Kidney (tissue), 14 donors: ENCODE measurements around the gene HOXD8. TPM values are rescaled to one million over a fixed set of nuclear protein-coding genes. Genes with fewer than 3 reads are reported as not detected.

Source experiments
- DNase-seq, 5 donors: peaks; one replicate each; pipeline ENCODE4 v3.0.0-alpha.2; 2013 to 2020
- FAIRE-seq: peaks from 2 replicates; lab custom pipeline; 2012; peaks lifted over from hg19 to GRCh38; lab: Jason Lieb, UNC
- H3K27ac ChIP-seq, 2 donors: one replicate each; pipeline ENCODE4 v1.7.0; 2013; ENCODE audit warnings: low read depth in 2 of 2, low read length in 2 of 2, inconsistent platforms in 1 of 2
- H3K27me3 ChIP-seq: one replicate; pipeline ENCODE4 v1.7.1; 2013; ENCODE audit warnings: low read length, inconsistent platforms; ENCODE audit not compliant: control insufficient read depth, insufficient read depth
- H3K36me3 ChIP-seq, 3 donors: one replicate each; pipeline versions ENCODE4 v1.7.0 to v1.7.1; 2013; ENCODE audit warnings: low read length in 3 of 3, control low read depth in 1 of 3, inconsistent platforms in 1 of 3; ENCODE audit not compliant: insufficient read depth in 3 of 3, control insufficient read depth in 2 of 3
- H3K4me1 ChIP-seq, 3 donors: one replicate each; pipeline versions ENCODE4 v1.7.0 to v1.7.1; 2013; ENCODE audit warnings: low read length in 3 of 3, inconsistent platforms in 1 of 3, low read depth in 1 of 3; ENCODE audit not compliant: control insufficient read depth in 2 of 3, insufficient read depth in 2 of 3
- H3K4me3 ChIP-seq, 3 donors: one replicate each; pipeline versions ENCODE4 v1.7.0 to v1.8.1; 2013; ENCODE audit warnings: low read length in 3 of 3, control low read depth in 1 of 3, inconsistent platforms in 1 of 3
- H3K9ac ChIP-seq, 3 donors: one replicate each; pipeline versions ENCODE4 v1.7.0 to v1.7.1; 2013; ENCODE audit warnings: low read length in 3 of 3, control low read depth in 1 of 3, inconsistent platforms in 1 of 3
- H3K9me3 ChIP-seq, 3 donors: one replicate each; pipeline versions ENCODE4 v1.7.0 to v1.7.1; 2013; ENCODE audit warnings: low read length in 3 of 3, control low read depth in 1 of 3, inconsistent platforms in 1 of 3; ENCODE audit not compliant: control insufficient read depth in 2 of 3, insufficient read depth in 1 of 3
- CTCF ChIP-seq: IDR thresholded peaks from 3 replicates; pipeline ENCODE4 v1.5.1; 2012; ENCODE audit warnings: mild to moderate bottlenecking, moderate library complexity, borderline replicate concordance; ENCODE audit not compliant: insufficient read depth; ENCODE audit errors: extremely low read depth
- intact Hi-C: fragments of 100-400 bp; cut with DNase I; formaldehyde crosslinking; loops from one replicate; pipeline ENCODE4 v1.11.1; 2022
- polyA plus RNA-seq: library from polyadenylated mRNA; stranded (reverse); fragments of 350-450 nt; fragmentation: Illumina TruSeq; extraction: RNeasy Lipid Tissue Mini Kit (QIAGEN cat#74804); gene quantifications from one replicate; pipeline ENCODE4 v1.2.3, GENCODE V29; 2014; ENCODE audit warnings: low read depth, low replicate concordance; ENCODE audit not compliant: insufficient read depth
- total RNA-seq: library from RNA; stranded (reverse); fragmentation: NEBNext Ultra II Directional; extraction: Animal tissue kit (Norgen Biotek cat#: 25700); gene quantifications from one replicate; pipeline ENCODE4 v1.2.1, GENCODE V29; 2021
- donor health status: control.
- donor health status: control.
- donor health status: control.
- donor health status: control.
- donor health status: control.
- donor health status: DM: yes; HTN: yes; CAD: no.
- donor health status: Normal renal cell carcinoma (clear cell type).

The HOXD8 gene
- total and polyA plus RNA-seq, 2 donors from 2014 or later = 76.5 to 122 TPM

DNA sequence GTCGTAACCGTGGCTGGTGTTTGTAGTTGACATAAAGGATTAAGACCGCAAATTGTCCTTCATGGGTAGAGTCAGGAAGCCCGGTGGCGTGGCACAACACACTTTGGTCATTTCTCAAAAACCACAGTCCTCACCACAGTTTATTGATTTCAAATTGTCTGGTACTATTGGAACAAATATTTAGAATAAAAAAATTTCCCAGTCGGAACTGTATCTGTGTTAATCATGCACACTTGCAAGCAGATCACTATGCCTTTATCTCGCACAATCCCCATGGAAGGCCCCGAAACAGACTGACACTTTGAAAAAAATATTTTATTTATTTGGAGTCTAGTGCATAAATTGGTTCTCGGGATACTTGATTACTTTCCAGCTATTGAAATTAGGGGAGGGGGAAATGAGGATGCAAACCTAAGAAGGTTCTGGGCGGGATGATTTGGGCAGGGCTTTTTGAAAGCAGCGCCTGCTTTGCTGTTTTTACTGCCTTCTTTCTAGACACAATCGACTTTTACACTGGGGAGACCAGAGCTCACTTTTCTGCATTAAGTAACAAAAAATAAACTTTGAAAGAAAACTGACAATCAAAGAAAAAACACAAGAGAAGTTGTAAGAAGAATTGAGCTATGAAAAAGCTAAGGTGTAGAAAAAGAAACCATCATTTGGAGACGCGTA, 43.5 kb downstream of the HOXD8 start:
- no peaks in the 10 kb centered on the region for H3K36me3 ChIP-seq
- no peaks in the 10 kb centered on the region for H3K9me3 ChIP-seq
- H3K9ac ChIP-seq = peak overlapping the region; percentile 7 to 77 (median 43)
- no peak for TF ChIP-seq CTCF
- intact Hi-C loops = no loop called here
- H3K4me3 ChIP-seq = peak overlapping the region; percentile 51 to 58 (median 53)
- peak overlapping the region; percentile 71 to 85 for H3K27ac ChIP-seq
- FAIRE-seq (no peak), DNase-seq (peak in 3 of 5 donors; percentile 33 to 68 (median 43))
- H3K4me1 ChIP-seq = peaks cover 6 to 16% (median 9%) of the 10 kb centered on the region in 3 donors
- no peaks in the 10 kb centered on the region for H3K27me3 ChIP-seq

- Histone ChIP-seq H3K4me3 (peak overlapping the region; percentile 51 to 58 (median 53)), H3K27ac (peak overlapping the region; percentile 86 to 87), H3K27me3 (no peaks in the 10 kb centered on the region), H3K36me3 (no peaks in the 10 kb centered on the region), H3K9me3 (no peaks in the 10 kb centered on the region), H3K9ac (peak overlapping the region; percentile 27 to 77 (median 56)), H3K4me1 (peaks cover 6 to 16% (median 9%) of the 10 kb centered on the region in 3 donors)
- DNase-seq = peak in 2 of 5 donors; percentile 37 to 66
- TF ChIP-seq CTCF = no peak
- intact Hi-C loops = no loop called here
- no peak for FAIRE-seq
Measured at GRCh38 chr2:176173567-176174381, 44.3 kb downstream of the HOXD8 start.

- TF ChIP-seq CTCF = no peak
- Histone ChIP-seq H3K27me3 (no peaks in the 10 kb centered on the region), H3K27ac (peak overlapping the region; percentile 86 to 87), H3K4me1 (peaks cover 9 to 16% (median 15%) of the 10 kb centered on the region in 3 donors), H3K9ac (peak overlapping the region; percentile 27 to 77 (median 56)), H3K4me3 (peak overlapping the region; percentile 49 to 58 (median 53)), H3K36me3 (no peaks in the 10 kb centered on the region), H3K9me3 (no peaks in the 10 kb centered on the region)
- DNase-seq (peak in 2 of 5 donors; percentile 84 to 88), FAIRE-seq (no peak)
- intact Hi-C loops = no loop called here
Measured at GRCh38 chr2:176174382-176174823, 44.9 kb downstream of the HOXD8 start.
